CD4-positive, CD25-positive, alpha-beta regulatory T cell (primary cell): Measurements from ENCODE around the gene TNS1. TPM values are rescaled to one million over a fixed set of nuclear protein-coding genes. Genes with fewer than 3 reads are reported as not detected.

Source experiments
- ATAC-seq, 2 donors: fragments of 150-1000 bp; cut with Tn5 transposase; one replicate each; pipeline ENCODE4 v1.10.0; 2021; ENCODE audit warnings: low read depth in 2 of 2, moderate number of reproducible peaks in 2 of 2, moderate library complexity in 1 of 2
- DNase-seq, 3 donors: peaks; one replicate each; pipeline versions ENCODE4 v3.0.0 to v3.0.0-alpha.2; 2012 to 2022; ENCODE audit warnings: mixed read lengths in 1 of 3
- H3K27ac ChIP-seq: one replicate; pipeline ENCODE4 v1.7.0; 2013; ENCODE audit warnings: mild to moderate bottlenecking, low read length; ENCODE audit not compliant: insufficient read depth, poor library complexity, severe bottlenecking
- H3K27me3 ChIP-seq: one replicate; pipeline ENCODE4 v1.7.0; 2013; ENCODE audit warnings: low read length; ENCODE audit not compliant: control insufficient read depth, insufficient read depth
- H3K36me3 ChIP-seq: one replicate; pipeline ENCODE4 v1.7.0; 2013; ENCODE audit warnings: mild to moderate bottlenecking, low read length, moderate library complexity; ENCODE audit not compliant: control insufficient read depth, insufficient read depth
- H3K4me1 ChIP-seq: 2 replicates; pipeline ENCODE4 v1.7.0; 2013; ENCODE audit warnings: mild to moderate bottlenecking, low read length; ENCODE audit not compliant: insufficient read depth, control insufficient read depth, poor library complexity, severe bottlenecking
- H3K4me3 ChIP-seq: one replicate; pipeline ENCODE4 v1.7.0; 2013; ENCODE audit warnings: low read depth, mild to moderate bottlenecking, low read length, moderate library complexity
- H3K9me3 ChIP-seq, 2 experiments: 1 replicate in 1 of 2; 2 replicates in 1 of 2; pipeline ENCODE4 v1.7.0; 2013; ENCODE audit warnings: low read length in 2 of 2, mild to moderate bottlenecking in 1 of 2, moderate library complexity in 1 of 2; ENCODE audit not compliant: control insufficient read depth in 2 of 2
- H3K27ac Mint-ChIP-seq, 3 donors: one replicate each; pipeline ENCODE4 v1.8.0; 2020 to 2022; ENCODE audit warnings: mild to moderate bottlenecking in 3 of 3, mixed read lengths in 3 of 3, moderate library complexity in 2 of 3
- H3K27me3 Mint-ChIP-seq: one replicate; pipeline ENCODE4 v1.8.0; 2022; ENCODE audit warnings: mild to moderate bottlenecking, mixed read lengths
- H3K36me3 Mint-ChIP-seq: one replicate; pipeline ENCODE4 v1.8.0; 2020; ENCODE audit warnings: mixed read lengths
- H3K4me1 Mint-ChIP-seq, 4 donors: one replicate each; pipeline ENCODE4 v1.8.0; 2020 to 2022; ENCODE audit warnings: mixed read lengths in 4 of 4, mild to moderate bottlenecking in 1 of 4
- H3K4me3 Mint-ChIP-seq, 4 donors: one replicate each; pipeline ENCODE4 v1.8.0; 2020 to 2022; ENCODE audit warnings: mild to moderate bottlenecking in 4 of 4, mixed read lengths in 4 of 4, moderate library complexity in 3 of 4
- H3K9me3 Mint-ChIP-seq, 7 donors: one replicate each; pipeline ENCODE4 v1.8.0; 2020 to 2022; ENCODE audit warnings: mixed read lengths in 7 of 7, mild to moderate bottlenecking in 3 of 7, moderate library complexity in 2 of 7
- polyA plus RNA-seq, 4 donors: library from polyadenylated mRNA; unstranded; fragments of 300-500 nt; fragmentation: Illumina TruSeq; gene quantifications; one replicate each; pipeline ENCODE4 v1.2.3, GENCODE V29; 2021
- total RNA-seq: library from RNA; stranded (reverse); gene quantifications from one replicate; pipeline ENCODE4 v1.2.3, GENCODE V29; 2022

The TNS1 gene
- total and polyA plus RNA-seq, 5 donors from 2014 or later: 0.49 TPM; not detected in 4

DNA sequence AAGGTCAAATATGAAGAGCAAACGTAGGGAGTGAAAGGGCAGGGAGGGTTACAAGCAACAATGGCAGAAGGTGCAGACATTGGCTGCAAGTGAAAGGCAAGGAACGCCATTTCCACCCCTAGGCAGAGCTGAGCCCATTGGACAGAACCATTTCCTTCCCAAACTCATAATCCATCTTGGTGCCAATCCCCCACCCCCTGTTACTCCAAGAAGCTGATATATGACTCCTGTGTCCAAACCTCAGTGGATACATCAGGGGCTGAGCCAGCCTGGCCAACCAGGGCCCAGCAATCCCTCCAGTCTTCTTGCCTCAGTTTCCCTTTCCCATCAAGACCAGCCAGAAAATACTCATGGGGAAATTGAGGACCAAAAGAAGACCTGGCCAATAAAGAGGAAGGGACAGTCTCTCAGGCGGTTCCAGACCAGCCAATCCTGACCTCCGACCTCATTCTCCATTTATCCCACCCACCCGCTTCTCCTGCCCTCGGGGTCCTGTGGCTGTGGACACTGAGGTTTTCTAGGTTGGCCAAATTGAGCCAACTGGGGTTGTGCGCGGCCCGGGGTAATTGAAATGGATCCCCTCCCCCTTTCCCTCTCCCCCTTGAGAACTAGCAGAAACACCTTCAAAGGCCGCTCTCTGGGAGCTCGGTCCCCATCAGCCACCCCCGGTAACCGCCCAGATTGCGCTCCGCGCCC, 24.8 kb downstream of the TNS1 start:
- Mint-ChIP-seq H3K4me1 (peaks cover 0 to 2% (median 0%) of the 10 kb centered on the region in 4 donors), H3K4me3 (no peak overlapping the region), H3K27ac (no peak overlapping the region), H3K9me3 (no peaks in the 10 kb centered on the region), H3K27me3 (peaks cover 4% of the 10 kb centered on the region), H3K36me3 (no peaks in the 10 kb centered on the region)
- ATAC-seq: no peak
- Histone ChIP-seq H3K9me3 (no peaks in the 10 kb centered on the region), H3K27ac (no peak overlapping the region), H3K4me3 (no peak overlapping the region), H3K27me3 (no peaks in the 10 kb centered on the region), H3K4me1 (no peaks in the 10 kb centered on the region), H3K36me3 (no peaks in the 10 kb centered on the region)
- no peak for DNase-seq

DNA sequence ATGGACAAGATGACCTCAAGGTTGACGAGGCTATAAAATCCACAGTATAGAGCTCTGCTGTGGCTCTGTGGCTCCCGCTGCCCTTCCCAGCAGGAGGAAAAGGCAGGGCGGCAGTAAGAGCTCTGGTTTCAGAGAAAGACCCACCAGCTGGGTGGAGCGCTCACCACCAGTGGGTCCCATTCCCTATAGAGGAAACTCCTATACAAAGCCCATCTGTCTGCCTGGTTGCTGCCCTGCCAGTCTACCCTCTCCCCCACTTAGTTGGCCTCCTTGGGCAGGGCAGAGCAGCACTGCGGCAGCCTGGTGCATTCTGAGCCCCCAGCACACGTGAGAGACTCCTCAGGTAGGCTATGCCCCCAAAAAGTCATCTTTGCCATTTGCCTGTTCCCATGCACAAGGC, 26.5 kb downstream of the TNS1 start:
- no peaks in the 10 kb centered on the region for H3K9me3 ChIP-seq
- Mint-ChIP-seq H3K27me3 (peaks cover 4% of the 10 kb centered on the region), H3K9me3 (no peaks in the 10 kb centered on the region), H3K27ac (no peak overlapping the region), H3K4me3 (no peak overlapping the region), H3K36me3 (no peaks in the 10 kb centered on the region), H3K4me1 (peaks cover 0 to 2% (median 0%) of the 10 kb centered on the region in 4 donors)
- ATAC-seq (no peak), DNase-seq (no peak)
- H3K4me1 ChIP-seq: no peaks in the 10 kb centered on the region
- H3K27me3 ChIP-seq: no peaks in the 10 kb centered on the region
- H3K4me3 ChIP-seq: no peak overlapping the region
- no peak overlapping the region for H3K27ac ChIP-seq
- no peaks in the 10 kb centered on the region for H3K36me3 ChIP-seq

DNA sequence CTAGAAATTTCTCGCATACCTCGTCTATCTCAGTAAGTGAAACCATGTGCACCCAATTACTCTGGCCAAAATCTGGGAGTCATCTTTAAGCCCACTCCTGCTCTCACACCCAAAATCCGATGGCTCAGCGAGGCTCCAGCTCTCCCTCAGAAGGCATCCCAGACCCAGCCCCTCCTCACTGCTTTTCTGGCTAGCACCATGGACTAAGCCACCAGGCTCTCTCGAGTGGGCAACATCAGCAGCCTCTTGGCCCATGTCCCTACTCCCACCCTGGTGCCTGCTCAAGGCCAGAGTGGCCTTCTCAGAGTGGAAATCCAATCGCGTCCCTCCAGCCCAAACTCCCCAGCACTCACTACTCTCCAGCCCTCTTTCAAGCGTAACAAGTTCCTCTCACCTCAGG, 27.2 kb downstream of the TNS1 start:
- H3K36me3 ChIP-seq: no peaks in the 10 kb centered on the region
- no peak for ATAC-seq
- DNase-seq: no peak

DNA sequence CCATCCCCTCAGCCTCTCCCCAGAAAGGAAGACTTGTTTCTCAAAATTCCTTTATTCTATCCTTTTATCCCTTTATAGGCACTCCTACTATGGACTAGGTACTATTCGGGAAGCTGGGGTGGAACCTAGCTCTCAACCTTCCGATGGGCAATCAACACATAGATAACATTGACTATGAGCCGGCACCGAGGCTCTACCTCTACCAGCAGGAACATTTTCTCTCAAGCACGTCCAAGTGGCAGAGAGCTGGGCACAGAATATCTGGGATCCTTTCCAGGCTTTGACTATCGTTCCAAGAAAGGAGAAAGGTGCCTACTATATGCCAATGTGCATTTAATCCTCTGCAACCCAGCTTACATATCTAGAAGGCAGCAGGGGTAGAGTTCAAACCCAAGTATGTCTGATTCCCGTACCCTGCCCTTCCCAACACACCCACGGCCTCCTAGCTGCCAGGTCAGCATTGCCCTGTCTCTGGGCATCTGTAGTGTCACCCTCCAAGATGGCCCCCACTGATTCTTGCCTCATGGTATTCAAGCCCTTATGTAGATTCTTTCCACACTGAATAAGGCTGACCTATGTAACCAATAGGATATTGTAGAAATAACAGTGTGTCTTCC, 28.3 kb downstream of the TNS1 start:
- H3K36me3 Mint-ChIP-seq: no peaks in the 10 kb centered on the region
- H3K27ac ChIP-seq: no peak overlapping the region
- H3K27me3 Mint-ChIP-seq: peaks cover 9% of the 10 kb centered on the region
- no peak overlapping the region for H3K4me3 ChIP-seq
- H3K4me3 Mint-ChIP-seq: no peak overlapping the region
- no peaks in the 10 kb centered on the region for H3K9me3 ChIP-seq
- H3K4me1 ChIP-seq: no peaks in the 10 kb centered on the region
- H3K9me3 Mint-ChIP-seq: peaks cover 0 to 3% (median 0%) of the 10 kb centered on the region in 7 donors
- H3K27me3 ChIP-seq: peaks cover 3% of the 10 kb centered on the region
- no peaks in the 10 kb centered on the region for H3K36me3 ChIP-seq
- DNase-seq (no peak), ATAC-seq (no peak)
- H3K27ac Mint-ChIP-seq: no peak overlapping the region
- peaks cover 0 to 2% (median 0%) of the 10 kb centered on the region in 4 donors for H3K4me1 Mint-ChIP-seq

More for the DNA sequence above, 27.2 kb downstream of the TNS1 start:
- Mint-ChIP-seq H3K27ac (no peak overlapping the region), H3K4me1 (peaks cover 0 to 2% (median 0%) of the 10 kb centered on the region in 4 donors), H3K4me3 (no peak overlapping the region), H3K36me3 (no peaks in the 10 kb centered on the region), H3K9me3 (no peaks in the 10 kb centered on the region), H3K27me3 (peaks cover 4% of the 10 kb centered on the region)
- H3K27ac ChIP-seq: no peak overlapping the region
- H3K4me1 ChIP-seq: no peaks in the 10 kb centered on the region
- no peaks in the 10 kb centered on the region for H3K9me3 ChIP-seq
- peaks cover 3% of the 10 kb centered on the region for H3K27me3 ChIP-seq
- no peak overlapping the region for H3K4me3 ChIP-seq

DNA sequence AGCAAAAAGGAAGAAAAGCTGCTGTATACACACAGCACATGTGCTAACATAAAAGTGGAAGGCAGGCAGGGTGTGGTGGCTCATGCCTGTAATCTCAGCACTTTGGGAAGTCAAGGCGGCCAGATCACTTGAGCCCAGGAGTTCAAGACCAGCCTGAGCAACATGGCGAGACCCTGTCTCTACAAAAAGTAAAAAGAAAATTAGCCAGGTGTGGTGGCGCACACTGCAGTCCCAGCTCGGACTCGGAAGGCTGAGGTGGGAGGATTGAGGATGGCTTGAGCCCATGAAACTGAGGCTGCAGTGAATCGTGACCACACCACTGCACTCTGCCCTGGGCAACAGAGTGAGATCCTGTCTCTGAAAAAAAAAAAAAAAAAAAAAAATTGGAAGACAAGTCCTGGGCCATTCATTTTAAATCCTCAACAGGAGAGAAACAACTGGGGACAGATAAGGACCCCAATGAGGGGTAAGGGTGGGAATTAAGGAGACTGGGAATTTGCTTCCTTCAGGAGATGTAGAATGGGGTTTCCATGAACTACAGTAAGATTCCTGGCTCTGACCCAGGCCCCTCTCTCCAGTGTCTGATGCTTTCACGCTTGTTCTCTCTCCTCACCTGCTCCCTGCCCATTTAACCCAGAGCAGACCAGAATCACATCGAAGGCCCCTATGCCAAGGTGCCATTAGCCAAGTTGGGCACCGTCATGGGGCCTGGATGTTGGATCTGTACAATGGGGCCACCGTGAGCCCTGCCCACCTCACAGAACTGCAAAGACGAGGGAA, 29.6 kb downstream of the TNS1 start:
- Mint-ChIP-seq H3K27me3 (peaks cover 9% of the 10 kb centered on the region), H3K4me1 (no peaks in the 10 kb centered on the region), H3K27ac (no peak overlapping the region), H3K9me3 (peaks cover 0 to 3% (median 0%) of the 10 kb centered on the region in 7 donors), H3K4me3 (no peak overlapping the region), H3K36me3 (no peaks in the 10 kb centered on the region)
- no peak overlapping the region for H3K27ac ChIP-seq
- DNase-seq: no peak
- no peaks in the 10 kb centered on the region for H3K9me3 ChIP-seq
- H3K4me3 ChIP-seq: no peak overlapping the region
- H3K27me3 ChIP-seq: peaks cover 3% of the 10 kb centered on the region
- H3K36me3 ChIP-seq: no peaks in the 10 kb centered on the region
- H3K4me1 ChIP-seq: no peaks in the 10 kb centered on the region
- ATAC-seq: no peak

DNA sequence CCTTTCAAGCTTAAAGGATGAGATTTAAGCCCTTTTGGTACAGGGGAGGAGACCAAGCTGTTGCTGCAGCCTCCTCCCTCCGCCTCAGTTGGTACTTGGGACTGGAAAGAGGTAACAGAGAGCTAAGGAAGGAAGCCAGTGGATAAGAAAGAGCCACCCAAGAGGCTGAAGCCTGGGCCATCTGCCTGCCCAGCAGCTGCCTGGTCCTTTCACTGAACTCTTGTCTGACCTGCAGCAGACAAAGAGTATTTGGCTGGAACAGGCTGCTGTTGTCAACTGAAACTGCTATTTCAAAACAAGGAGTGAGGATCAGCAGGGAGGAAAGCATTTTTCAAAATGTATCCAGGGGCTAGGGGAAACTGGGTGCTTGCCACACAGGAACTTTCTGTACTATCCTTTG, 30.3 kb downstream of the TNS1 start:
- no peak overlapping the region for H3K27ac Mint-ChIP-seq
- Histone ChIP-seq H3K27me3 (peaks cover 3% of the 10 kb centered on the region), H3K4me3 (no peak overlapping the region), H3K4me1 (no peaks in the 10 kb centered on the region), H3K9me3 (no peaks in the 10 kb centered on the region), H3K36me3 (no peaks in the 10 kb centered on the region), H3K27ac (no peak overlapping the region)
- H3K4me3 Mint-ChIP-seq: no peak overlapping the region
- no peaks in the 10 kb centered on the region for H3K4me1 Mint-ChIP-seq
- peaks cover 0 to 3% (median 0%) of the 10 kb centered on the region in 7 donors for H3K9me3 Mint-ChIP-seq
- ATAC-seq: no peak
- H3K27me3 Mint-ChIP-seq: peaks cover 16% of the 10 kb centered on the region
- no peaks in the 10 kb centered on the region for H3K36me3 Mint-ChIP-seq
- DNase-seq: no peak

DNA sequence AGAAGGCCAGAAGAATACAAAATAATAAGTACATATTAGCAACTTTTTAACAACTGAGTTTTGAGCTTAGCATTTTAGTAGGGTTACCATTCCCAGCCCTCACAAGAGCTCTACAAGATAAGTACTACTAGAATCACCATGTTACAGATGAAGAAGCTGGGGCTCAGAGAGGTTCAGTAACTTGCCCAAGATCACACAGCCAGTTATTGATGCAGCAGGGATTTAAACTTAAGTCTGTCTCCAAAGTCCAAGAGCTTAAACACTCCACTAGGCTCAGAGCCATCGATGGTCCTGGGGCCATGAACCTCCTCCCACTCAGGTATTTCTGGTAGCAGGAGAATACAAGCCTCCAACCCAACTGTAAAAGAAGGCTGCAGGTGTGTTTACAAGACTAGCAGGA, 30.8 kb downstream of the TNS1 start:
- no peak overlapping the region for H3K4me3 ChIP-seq
- H3K27me3 ChIP-seq: peaks cover 3% of the 10 kb centered on the region
- Mint-ChIP-seq H3K27me3 (peaks cover 16% of the 10 kb centered on the region), H3K27ac (no peak overlapping the region), H3K4me3 (no peak overlapping the region), H3K36me3 (no peaks in the 10 kb centered on the region), H3K4me1 (no peaks in the 10 kb centered on the region), H3K9me3 (peaks cover 0 to 3% (median 0%) of the 10 kb centered on the region in 7 donors)
- no peaks in the 10 kb centered on the region for H3K9me3 ChIP-seq
- no peak for DNase-seq
- ATAC-seq: no peak
- no peaks in the 10 kb centered on the region for H3K36me3 ChIP-seq
- H3K27ac ChIP-seq: no peak overlapping the region
- no peaks in the 10 kb centered on the region for H3K4me1 ChIP-seq
